Hepatocyte (in vitro differentiated cells): ENCODE results near the gene WIPF3.

Experiments used
- EZH2 ChIP-seq: fragments of 200-600 bp; sonication (generic); IDR thresholded peaks from 2 replicates; pipeline ENCODE4 v1.6.1; 2016; ENCODE audit warnings: antibody characterized with exemption, mild to moderate bottlenecking, borderline replicate concordance
- TF ChIP-seq, protein P1 (sequence below): fragments of 200-600 bp; sonication (generic); IDR thresholded peaks from 2 replicates; pipeline ENCODE4 v1.5.1; 2016; ENCODE audit warnings: antibody characterized with exemption, mild to moderate bottlenecking; ENCODE audit not compliant: poor library complexity

- TF ChIP-seq, protein P1, sequence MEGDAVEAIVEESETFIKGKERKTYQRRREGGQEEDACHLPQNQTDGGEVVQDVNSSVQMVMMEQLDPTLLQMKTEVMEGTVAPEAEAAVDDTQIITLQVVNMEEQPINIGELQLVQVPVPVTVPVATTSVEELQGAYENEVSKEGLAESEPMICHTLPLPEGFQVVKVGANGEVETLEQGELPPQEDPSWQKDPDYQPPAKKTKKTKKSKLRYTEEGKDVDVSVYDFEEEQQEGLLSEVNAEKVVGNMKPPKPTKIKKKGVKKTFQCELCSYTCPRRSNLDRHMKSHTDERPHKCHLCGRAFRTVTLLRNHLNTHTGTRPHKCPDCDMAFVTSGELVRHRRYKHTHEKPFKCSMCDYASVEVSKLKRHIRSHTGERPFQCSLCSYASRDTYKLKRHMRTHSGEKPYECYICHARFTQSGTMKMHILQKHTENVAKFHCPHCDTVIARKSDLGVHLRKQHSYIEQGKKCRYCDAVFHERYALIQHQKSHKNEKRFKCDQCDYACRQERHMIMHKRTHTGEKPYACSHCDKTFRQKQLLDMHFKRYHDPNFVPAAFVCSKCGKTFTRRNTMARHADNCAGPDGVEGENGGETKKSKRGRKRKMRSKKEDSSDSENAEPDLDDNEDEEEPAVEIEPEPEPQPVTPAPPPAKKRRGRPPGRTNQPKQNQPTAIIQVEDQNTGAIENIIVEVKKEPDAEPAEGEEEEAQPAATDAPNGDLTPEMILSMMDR = no peak
- no peak for TF ChIP-seq EZH2
Observed at GRCh38 chr7:29860186-29860585, 53.9 kb downstream of the WIPF3 start.
